Suprapubic skin (tissue), 4 donors: ENCODE results near the gene PCTP.

Experiments
- CTCF ChIP-seq, 2 donors: fragments of 200-600 bp in 1 of 2; fragments of 450-650 bp in 1 of 2; sonication (generic) in 1 of 2; IDR thresholded peaks; one replicate each; pipeline ENCODE4 v1.5.1; 2016 to 2019; ENCODE audit warnings: antibody characterized with exemption in 2 of 2, mild to moderate bottlenecking in 1 of 2, moderate library complexity in 1 of 2
- POLR2A ChIP-seq, 2 donors: fragments of 450-650 bp; IDR thresholded peaks; one replicate each; pipeline ENCODE4 v1.6.1; 2017; ENCODE audit warnings: antibody characterized with exemption in 2 of 2, mild to moderate bottlenecking in 2 of 2, moderate library complexity in 2 of 2
- POLR2AphosphoS5 ChIP-seq, 3 donors: sonication (generic); formaldehyde crosslinking; IDR thresholded peaks; one replicate each; pipeline ENCODE4 v1.6.1; 2017; ENCODE audit warnings: antibody characterized with exemption in 3 of 3

- no peak for TF ChIP-seq CTCF (IDR thresholded peaks at IDR 0.05)
- TF ChIP-seq POLR2A (IDR thresholded peaks at IDR 0.05), result no peak
- TF ChIP-seq POLR2AphosphoS5 (IDR thresholded peaks at IDR 0.05), result no peak
These were observed 34.3 kb downstream of the PCTP start for GRCh38 chr17:55785181-55785580.
